Measurements from ENCODE around the gene HTR3D. TPM values are rescaled to one million over a fixed set of nuclear protein-coding genes. Genes with fewer than 3 reads are reported as not detected.
"Not testable (repeated sequence)": the region's sequence is repeated elsewhere in the genome, so short reads cannot be mapped to it uniquely, and the experiment has no call there.

The HTR3D gene
- total RNA-seq, 2 experiments from 2014 or later: not detected

GRCh38 chr3:184042617-184043016 is 11.1 kb downstream of the HTR3D start:
- DNase-seq: no peak
- ChIA-PET CTCF (no interaction called here), POLR2A (no interaction called here)
- Mint-ChIP-seq H3K27ac (no peak overlapping the region), H3K9me3 (ENCODE audit: low read depth) (no peaks in the 10 kb centered on the region), H3K27me3 (no peaks in the 10 kb centered on the region), H3K4me3 (no peak overlapping the region), H3K4me1 (no peaks in the 10 kb centered on the region), H3K36me3 (ENCODE audit: low read depth) (no peaks in the 10 kb centered on the region)
- ATAC-seq: no peak
- intact Hi-C loops (cut with DNase I, micrococcal nuclease): no loop called here

- Mint-ChIP-seq H3K27me3 (no peaks in the 10 kb centered on the region), H3K4me1 (no peaks in the 10 kb centered on the region), H3K4me3 (no peak overlapping the region), H3K27ac (no peak overlapping the region), H3K36me3 (ENCODE audit: low read depth) (no peaks in the 10 kb centered on the region), H3K9me3 (ENCODE audit: low read depth) (no peaks in the 10 kb centered on the region)
- intact Hi-C loops (cut with DNase I, micrococcal nuclease): no loop called here
- ChIA-PET CTCF (interaction anchor here (1.1 kb wide), 1 partner anchor 46 kb away, joined by 3 read pairs; no protein-coding TSS in a partner anchor), POLR2A (no interaction called here)
- ATAC-seq (no peak), DNase-seq (no peak)
These were observed 14.5 kb downstream of the HTR3D start for GRCh38 chr3:184045995-184046394.

GRCh38 chr3:184050217-184050847 is 18.8 kb downstream of the HTR3D start:
- POLR2A ChIA-PET: no interaction called here
- H3K27me3 Mint-ChIP-seq: peaks cover 6% of the 10 kb centered on the region
- H3K9me3 Mint-ChIP-seq (ENCODE audit: low read depth): no peaks in the 10 kb centered on the region
- H3K36me3 Mint-ChIP-seq (ENCODE audit: low read depth): no peaks in the 10 kb centered on the region
- no peak for ATAC-seq
- H3K27ac Mint-ChIP-seq: no peak overlapping the region
- intact Hi-C loops (cut with DNase I, micrococcal nuclease): no loop called here
- no peak for DNase-seq
- no peak overlapping the region for H3K4me3 Mint-ChIP-seq
- CTCF ChIA-PET: interaction anchor here (0.6 kb wide), 2 partner anchors 284 to 604 kb away, joined by 3 to 4 read pairs; no protein-coding TSS in a partner anchor
- no peaks in the 10 kb centered on the region for H3K4me1 Mint-ChIP-seq

GRCh38 chr3:184052767-184053166 is 21.2 kb downstream of the HTR3D start, which contains the start of gene HTR3C:
TSS of gene HTR3C (plus strand) at chr3:184053047. CDS start at chr3:184053081, 34 bp downstream.
- no peak within 1 kb of the TSS for H3K4me3 Mint-ChIP-seq
- no peaks in the 10 kb centered on the region for H3K4me1 Mint-ChIP-seq
- no peaks in the 10 kb centered on the region for H3K36me3 Mint-ChIP-seq (ENCODE audit: low read depth)
- no peak within 1 kb of the TSS for H3K27ac Mint-ChIP-seq
- ChIA-PET CTCF (no interaction called here), POLR2A (no interaction called here)
- DNase-seq (no peak), ATAC-seq (no peak)
- H3K9me3 Mint-ChIP-seq (ENCODE audit: low read depth): no peaks in the 10 kb centered on the region
- H3K27me3 Mint-ChIP-seq: peaks cover 6% of the 10 kb centered on the region
- intact Hi-C loops (cut with DNase I, micrococcal nuclease): no loop called here

- POLR2A ChIA-PET: no interaction called here
- H3K27me3 Mint-ChIP-seq: peaks cover 1% of the 10 kb centered on the region
- intact Hi-C loops (cut with DNase I, micrococcal nuclease): no loop called here
- H3K4me3 Mint-ChIP-seq: no peak overlapping the region
- DNase-seq (no peak), ATAC-seq (no peak)
- no peak overlapping the region for H3K27ac Mint-ChIP-seq
- H3K9me3 Mint-ChIP-seq (ENCODE audit: low read depth): no peaks in the 10 kb centered on the region
- no peaks in the 10 kb centered on the region for H3K36me3 Mint-ChIP-seq (ENCODE audit: low read depth)
- CTCF ChIA-PET: interaction anchor here (0.6 kb wide), 1 partner anchor 12 kb away, joined by 3 read pairs; no protein-coding TSS in a partner anchor
- no peaks in the 10 kb centered on the region for H3K4me1 Mint-ChIP-seq
These were observed 26.5 kb downstream of the HTR3D start for GRCh38 chr3:184058029-184058428.

- CTCF ChIA-PET: no interaction called here
- no peak for ATAC-seq
- Mint-ChIP-seq H3K27ac (no peak overlapping the region), H3K36me3 (ENCODE audit: low read depth) (no peaks in the 10 kb centered on the region), H3K27me3 (no peaks in the 10 kb centered on the region), H3K4me1 (no peaks in the 10 kb centered on the region), H3K4me3 (no peak overlapping the region), H3K9me3 (ENCODE audit: low read depth) (no peaks in the 10 kb centered on the region)
- intact Hi-C loops (cut with DNase I, micrococcal nuclease): no loop called here
- no peak for DNase-seq
- POLR2A ChIA-PET: no interaction called here
These were observed 27.9 kb downstream of the HTR3D start for GRCh38 chr3:184059424-184059823.

- Mint-ChIP-seq H3K27ac (no peak overlapping the region), H3K4me3 (no peak overlapping the region), H3K4me1 (no peaks in the 10 kb centered on the region), H3K9me3 (ENCODE audit: low read depth) (no peaks in the 10 kb centered on the region), H3K27me3 (no peaks in the 10 kb centered on the region), H3K36me3 (ENCODE audit: low read depth) (no peaks in the 10 kb centered on the region)
- ATAC-seq (no peak), DNase-seq (no peak)
- intact Hi-C loops (cut with DNase I, micrococcal nuclease): no loop called here
- POLR2A ChIA-PET: no interaction called here
- CTCF ChIA-PET: no interaction called here
These were observed 31.1 kb downstream of the HTR3D start for GRCh38 chr3:184062637-184063036.

- H3K4me3 Mint-ChIP-seq: no peak overlapping the region
- POLR2A ChIA-PET: interaction anchor here (0.6 kb wide), 1 partner anchor 552 kb away, joined by 4 read pairs; no protein-coding TSS in a partner anchor
- H3K27ac Mint-ChIP-seq: no peak overlapping the region
- DNase-seq (no peak), ATAC-seq (no peak)
- CTCF ChIA-PET: no interaction called here
- H3K4me1 Mint-ChIP-seq: no peaks in the 10 kb centered on the region
- H3K27me3 Mint-ChIP-seq: peaks cover 4% of the 10 kb centered on the region
- intact Hi-C loops (cut with DNase I, micrococcal nuclease): no loop called here
- H3K9me3 Mint-ChIP-seq (ENCODE audit: low read depth): peaks cover 5% of the 10 kb centered on the region
- H3K36me3 Mint-ChIP-seq (ENCODE audit: low read depth): no peaks in the 10 kb centered on the region
These were observed 34.7 kb downstream of the HTR3D start for GRCh38 chr3:184066211-184066610.

- Mint-ChIP-seq H3K27me3 (peaks cover 4% of the 10 kb centered on the region), H3K9me3 (ENCODE audit: low read depth) (peaks cover 6% of the 10 kb centered on the region), H3K36me3 (ENCODE audit: low read depth) (no peaks in the 10 kb centered on the region), H3K4me1 (no peaks in the 10 kb centered on the region), H3K4me3 (no peak overlapping the region), H3K27ac (no peak overlapping the region)
- DNase-seq: no peak
- intact Hi-C loops (cut with DNase I, micrococcal nuclease): no loop called here
- ChIA-PET CTCF (no interaction called here), POLR2A (no interaction called here)
- ATAC-seq: no peak
These were observed 36.1 kb downstream of the HTR3D start for GRCh38 chr3:184067573-184068055.

- H3K36me3 Mint-ChIP-seq (ENCODE audit: low read depth): no peaks in the 10 kb centered on the region
- intact Hi-C loops (cut with DNase I, micrococcal nuclease): no loop called here
- no peak overlapping the region for H3K27ac Mint-ChIP-seq
- H3K4me3 Mint-ChIP-seq: no peak overlapping the region
- H3K4me1 Mint-ChIP-seq: no peaks in the 10 kb centered on the region
- CTCF ChIA-PET: no interaction called here
- DNase-seq: no peak
- POLR2A ChIA-PET: no interaction called here
- peaks cover 4% of the 10 kb centered on the region for H3K27me3 Mint-ChIP-seq
- no peak for ATAC-seq
- H3K9me3 Mint-ChIP-seq (ENCODE audit: low read depth): peaks cover 6% of the 10 kb centered on the region
These were observed 36.8 kb downstream of the HTR3D start for GRCh38 chr3:184068344-184068743.

GRCh38 chr3:184071142-184071541 is 39.6 kb downstream of the HTR3D start:
- ATAC-seq; intact Hi-C loops (cut with DNase I, micrococcal nuclease); H3K4me3 Mint-ChIP-seq; H3K36me3 Mint-ChIP-seq (ENCODE audit: low read depth); H3K9me3 Mint-ChIP-seq (ENCODE audit: low read depth); POLR2A ChIA-PET; H3K27ac Mint-ChIP-seq; CTCF ChIA-PET; H3K27me3 Mint-ChIP-seq; H3K4me1 Mint-ChIP-seq; DNase-seq: not testable (repeated sequence)

- ATAC-seq: no peak
- ChIA-PET POLR2A (no interaction called here), CTCF (interaction anchor here (1.1 kb wide), 1 partner anchor 122 kb away, joined by 5 read pairs; no protein-coding TSS in a partner anchor)
- H3K27ac Mint-ChIP-seq: no peak overlapping the region
- H3K9me3 Mint-ChIP-seq (ENCODE audit: low read depth): peaks cover 6% of the 10 kb centered on the region
- no peak for DNase-seq
- intact Hi-C loops (cut with DNase I, micrococcal nuclease): no loop called here
- no peaks in the 10 kb centered on the region for H3K4me1 Mint-ChIP-seq
- H3K4me3 Mint-ChIP-seq: no peak overlapping the region
- H3K27me3 Mint-ChIP-seq: peaks cover 4% of the 10 kb centered on the region
- H3K36me3 Mint-ChIP-seq (ENCODE audit: low read depth): no peaks in the 10 kb centered on the region
These were observed 42.1 kb downstream of the HTR3D start for GRCh38 chr3:184073621-184074020.
